Astrocyte (in vitro differentiated cells and primary cell): Measurements from ENCODE around the gene SESN2. TPM values are rescaled to one million over a fixed set of nuclear protein-coding genes. Genes with fewer than 3 reads are reported as not detected.

ENCODE experiments used
- DNase-seq: peaks from one replicate; pipeline ENCODE4 v3.0.0-alpha.2; 2010; ENCODE audit warnings: low read depth
- FAIRE-seq: peaks from 2 replicates; lab custom pipeline; 2011; peaks lifted over from hg19 to GRCh38; lab: Jason Lieb, UNC
- H2AFZ ChIP-seq: 2 replicates; pipeline ENCODE4 v1.6.0; 2012; ENCODE audit warnings: low read depth, low read length, inconsistent platforms
- H3K27ac ChIP-seq: 2 replicates; pipeline ENCODE4 v1.5.1; 2011; ENCODE audit warnings: low read depth, low read length, inconsistent platforms
- H3K27me3 ChIP-seq: 2 replicates; pipeline ENCODE4 v1.6.0; 2011; ENCODE audit warnings: low read length, inconsistent platforms; ENCODE audit not compliant: insufficient read depth
- H3K36me3 ChIP-seq: 2 replicates; pipeline ENCODE4 v1.5.1; 2011; ENCODE audit warnings: low read length, inconsistent platforms; ENCODE audit not compliant: insufficient read depth
- H3K4me1 ChIP-seq: 2 replicates; pipeline ENCODE4 v1.5.1; 2011; ENCODE audit warnings: low read length, inconsistent platforms; ENCODE audit not compliant: insufficient read depth
- H3K4me2 ChIP-seq: 2 replicates; pipeline ENCODE4 v1.6.0; 2012; ENCODE audit warnings: low read length, inconsistent platforms
- H3K4me3 ChIP-seq: 2 replicates; pipeline ENCODE4 v1.5.1; 2011; ENCODE audit warnings: low read depth, mild to moderate bottlenecking, low read length, inconsistent platforms; ENCODE audit not compliant: insufficient read depth
- H3K79me2 ChIP-seq: 2 replicates; pipeline ENCODE4 v1.6.0; 2012; ENCODE audit warnings: mild to moderate bottlenecking, low read length, inconsistent platforms; ENCODE audit not compliant: insufficient read depth
- H3K9ac ChIP-seq: 2 replicates; pipeline ENCODE4 v1.6.0; 2012; ENCODE audit warnings: mild to moderate bottlenecking, low read length, inconsistent platforms
- H3K9me3 ChIP-seq: 2 replicates; pipeline ENCODE4 v1.5.1; 2012; ENCODE audit warnings: low read depth, mild to moderate bottlenecking, low read length, inconsistent platforms; ENCODE audit not compliant: insufficient read depth
- H4K20me1 ChIP-seq: 2 replicates; pipeline ENCODE4 v1.6.0; 2012; ENCODE audit warnings: low read length, inconsistent platforms; ENCODE audit not compliant: insufficient read depth
- H3K27ac Mint-ChIP-seq: one replicate; pipeline ENCODE4 v1.8.0; 2021; ENCODE audit warnings: mild to moderate bottlenecking, mixed read lengths; ENCODE audit not compliant: unreplicated experiment
- H3K27me3 Mint-ChIP-seq: one replicate; pipeline ENCODE4 v1.8.0; 2021; ENCODE audit warnings: low read depth, mixed read lengths; ENCODE audit not compliant: unreplicated experiment
- H3K36me3 Mint-ChIP-seq: one replicate; pipeline ENCODE4 v1.8.0; 2021; ENCODE audit warnings: low read depth, mixed read lengths; ENCODE audit not compliant: unreplicated experiment
- H3K4me1 Mint-ChIP-seq: one replicate; pipeline ENCODE4 v1.8.0; 2021; ENCODE audit warnings: low read depth, mixed read lengths; ENCODE audit not compliant: unreplicated experiment
- H3K4me3 Mint-ChIP-seq: one replicate; pipeline ENCODE4 v1.8.0; 2021; ENCODE audit warnings: mild to moderate bottlenecking, moderate library complexity, mixed read lengths; ENCODE audit not compliant: unreplicated experiment
- H3K9me3 Mint-ChIP-seq: one replicate; pipeline ENCODE4 v1.8.0; 2021; ENCODE audit warnings: mild to moderate bottlenecking, mixed read lengths; ENCODE audit not compliant: unreplicated experiment
- CTCF ChIP-seq: IDR thresholded peaks from 2 replicates; pipeline ENCODE4 v1.5.1; 2011; ENCODE audit warnings: low read depth, mild to moderate bottlenecking, inconsistent platforms, low read length, moderate library complexity; ENCODE audit not compliant: insufficient read depth
- EZH2 ChIP-seq: IDR thresholded peaks from 2 replicates; pipeline ENCODE4 v1.6.1; 2012; ENCODE audit warnings: mild to moderate bottlenecking, low read length, inconsistent platforms; ENCODE audit not compliant: insufficient read depth
- total RNA-seq: library from RNA; stranded (reverse); gene quantifications from 2 replicates; pipeline ENCODE4 v1.2.1, GENCODE V29; 2021

Gene SESN2
- total RNA-seq, 1 donor from 2014 or later = 78.3 TPM

DNA sequence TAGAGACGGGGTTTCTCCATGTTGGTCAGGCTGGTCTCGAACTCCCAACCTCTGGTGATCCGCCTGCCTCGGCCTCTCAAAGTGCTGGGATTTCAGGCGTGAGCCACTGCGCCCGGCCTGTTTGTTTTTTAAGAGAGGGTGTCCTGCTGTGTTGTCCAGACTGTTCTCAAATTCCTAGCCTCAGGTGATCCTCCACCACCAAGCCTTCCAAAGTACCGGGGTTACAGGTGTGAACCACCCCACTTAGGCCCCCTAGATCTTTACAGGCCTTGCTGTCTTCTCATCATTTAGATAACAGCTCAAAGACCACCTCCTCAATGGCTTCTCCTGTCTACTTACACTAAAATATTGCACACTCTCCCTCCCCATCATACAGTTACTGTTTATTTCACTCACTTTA is 6.3 kb downstream of the SESN2 start:
- Histone ChIP-seq H3K4me2 (no peak overlapping the region), H3K9ac (no peak overlapping the region), H4K20me1 (peaks cover 93% of the 10 kb centered on the region), H2AFZ (no peak overlapping the region), H3K4me3 (no peak overlapping the region), H3K4me1 (peaks cover 9% of the 10 kb centered on the region), H3K36me3 (no peaks in the 10 kb centered on the region), H3K9me3 (no peaks in the 10 kb centered on the region), H3K79me2 (peaks cover 84% of the 10 kb centered on the region), H3K27me3 (no peaks in the 10 kb centered on the region), H3K27ac (no peak overlapping the region)
- Mint-ChIP-seq H3K27ac (peak overlapping the region; percentile 47), H3K27me3 (no peaks in the 10 kb centered on the region), H3K4me1 (peaks cover 42% of the 10 kb centered on the region), H3K4me3 (peak overlapping the region; percentile 51), H3K36me3 (peaks cover 16% of the 10 kb centered on the region), H3K9me3 (no peaks in the 10 kb centered on the region)
- no peak for TF ChIP-seq EZH2
- no peak for TF ChIP-seq CTCF
- FAIRE-seq (no peak), DNase-seq (no peak)

DNA sequence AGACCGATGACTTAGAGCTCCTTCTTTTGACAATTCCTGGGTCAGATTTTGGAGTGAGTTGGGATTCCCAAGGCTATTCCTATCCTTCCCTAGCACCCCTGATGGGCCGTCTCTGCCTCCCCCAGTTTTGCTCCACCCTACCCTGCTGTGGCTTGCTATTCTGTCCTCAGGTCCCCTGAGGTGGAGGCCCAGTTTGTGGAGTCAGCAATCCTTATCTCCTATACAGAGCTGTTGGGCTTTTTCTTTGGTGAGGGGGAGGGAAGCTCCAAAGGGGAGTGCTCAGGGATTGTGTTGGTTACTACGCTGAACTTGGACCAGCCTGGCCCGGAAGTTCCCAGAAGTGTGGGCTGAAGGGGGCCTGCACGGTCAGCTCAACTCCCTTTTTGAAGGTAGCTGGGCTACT is 7.6 kb downstream of the SESN2 start:
- Histone ChIP-seq H4K20me1 (peaks cover 92% of the 10 kb centered on the region), H2AFZ (no peak overlapping the region), H3K9ac (no peak overlapping the region), H3K9me3 (no peaks in the 10 kb centered on the region), H3K36me3 (no peaks in the 10 kb centered on the region), H3K4me3 (no peak overlapping the region), H3K27ac (no peak overlapping the region), H3K4me2 (no peak overlapping the region), H3K4me1 (no peaks in the 10 kb centered on the region), H3K79me2 (peaks cover 76% of the 10 kb centered on the region), H3K27me3 (no peaks in the 10 kb centered on the region)
- Mint-ChIP-seq H3K4me1 (peaks cover 38% of the 10 kb centered on the region), H3K9me3 (no peaks in the 10 kb centered on the region), H3K36me3 (peaks cover 15% of the 10 kb centered on the region), H3K27ac (no peak overlapping the region), H3K4me3 (no peak overlapping the region), H3K27me3 (no peaks in the 10 kb centered on the region)
- DNase-seq (no peak), FAIRE-seq (no peak)
- TF ChIP-seq EZH2 (no peak), CTCF (no peak)

GRCh38 chr1:28267633-28268032 is 8.3 kb downstream of the SESN2 start:
- peaks cover 35% of the 10 kb centered on the region for H3K4me1 Mint-ChIP-seq
- peaks cover 92% of the 10 kb centered on the region for H4K20me1 ChIP-seq
- no peak overlapping the region for H3K4me2 ChIP-seq
- H3K36me3 Mint-ChIP-seq = peaks cover 12% of the 10 kb centered on the region
- H3K27ac Mint-ChIP-seq = peak overlapping the region; percentile 3
- H3K4me3 Mint-ChIP-seq = peak overlapping the region; percentile 13
- no peaks in the 10 kb centered on the region for H3K27me3 Mint-ChIP-seq
- no peaks in the 10 kb centered on the region for H3K4me1 ChIP-seq
- no peaks in the 10 kb centered on the region for H3K9me3 Mint-ChIP-seq
- no peaks in the 10 kb centered on the region for H3K27me3 ChIP-seq
- no peak overlapping the region for H3K4me3 ChIP-seq
- DNase-seq (no peak), FAIRE-seq (no peak)
- peaks cover 69% of the 10 kb centered on the region for H3K79me2 ChIP-seq
- H3K27ac ChIP-seq = no peak overlapping the region
- no peaks in the 10 kb centered on the region for H3K9me3 ChIP-seq
- no peak overlapping the region for H2AFZ ChIP-seq
- peaks cover under 1% of the 10 kb centered on the region for H3K36me3 ChIP-seq
- TF ChIP-seq EZH2 (no peak), CTCF (no peak)
- no peak overlapping the region for H3K9ac ChIP-seq
